ENCODE results near the gene IFNA1. TPM values are rescaled to one million over a fixed set of nuclear protein-coding genes. Genes with fewer than 3 reads are reported as not detected.

The IFNA1 gene
- total and polyA plus RNA-seq, 3 experiments from 2014 or later = not detected

DNA sequence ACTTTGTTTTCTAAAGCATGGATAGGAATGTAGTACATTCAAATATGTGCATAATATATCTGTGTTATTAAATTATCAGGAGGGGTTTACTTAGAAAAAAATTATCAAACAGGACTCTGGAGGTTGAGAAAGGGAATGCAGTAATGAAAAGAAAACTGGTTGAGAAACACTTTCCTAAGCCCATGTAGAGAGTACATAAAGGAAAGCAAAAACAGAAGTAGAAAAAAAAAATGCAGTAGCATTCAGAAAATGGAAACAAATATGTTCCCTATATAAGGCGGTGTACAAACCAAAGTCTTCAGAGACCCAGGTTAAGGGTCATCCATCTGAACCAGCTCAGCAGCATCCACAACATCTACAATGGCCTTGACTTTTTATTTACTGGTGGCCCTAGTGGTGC lies 31.4 kb upstream of the IFNA1 start, which contains the start of gene IFNA8:
IFNA8 (plus strand) TSS at position 301 of the 400 bp plus-strand sequence; CDS start at position 361, 60 bp downstream.
- H3K36me3 ChIP-seq (ENCODE audit: insufficient read depth, low read length) = no peaks in the 10 kb centered on the region
- H3K4me1 Mint-ChIP-seq = no peaks in the 10 kb centered on the region
- H3K27me3 ChIP-seq (ENCODE audit: insufficient read depth, low read length, poor library complexity, severe bottlenecking) = no peaks in the 10 kb centered on the region
- H3K4me3 Mint-ChIP-seq = no peak within 1 kb of the TSS
- no peak within 1 kb of the TSS for H3K4me3 ChIP-seq (ENCODE audit: low read length)
- no peaks in the 10 kb centered on the region for H3K9me3 ChIP-seq (ENCODE audit: low read length)
- H3K27ac ChIP-seq (ENCODE audit: low read depth, low read length) = no peak within 1 kb of the TSS
- H3K9me3 Mint-ChIP-seq = no peaks in the 10 kb centered on the region
- no peaks in the 10 kb centered on the region for H3K36me3 Mint-ChIP-seq
- no peak for DNase-seq
- ChIA-PET POLR2A (no interaction called here), CTCF (no interaction called here)
- H3K27ac Mint-ChIP-seq = no peak within 1 kb of the TSS
- peaks cover 15 to 28% of the 10 kb centered on the region in 2 donors for H3K27me3 Mint-ChIP-seq
- no peaks in the 10 kb centered on the region for H3K4me1 ChIP-seq (ENCODE audit: insufficient read depth, low read length)

DNA sequence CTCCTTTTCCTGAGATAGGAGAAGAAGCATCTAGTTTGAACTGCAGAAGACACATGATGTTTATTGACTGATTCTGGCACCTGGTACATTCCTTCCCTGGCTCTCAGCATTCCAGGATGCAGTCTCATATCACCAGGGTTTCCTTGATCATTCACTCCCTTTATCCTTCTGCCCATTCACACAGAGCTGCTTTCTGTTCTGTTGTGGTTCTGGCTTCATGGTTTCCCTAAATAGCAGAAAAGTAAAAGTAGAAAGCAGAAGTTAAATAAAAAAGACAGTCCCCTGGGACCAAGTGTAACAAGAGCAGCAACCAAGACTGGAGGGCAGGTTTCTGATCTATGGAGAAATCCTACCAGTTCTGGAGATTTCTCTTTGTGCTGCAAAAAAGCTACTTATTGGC lies 28.1 kb upstream of the IFNA1 start:
- no peak overlapping the region for H3K27ac ChIP-seq (ENCODE audit: low read depth, low read length)
- Mint-ChIP-seq H3K4me1 (no peaks in the 10 kb centered on the region), H3K27me3 (peaks cover 12 to 28% of the 10 kb centered on the region in 2 donors), H3K36me3 (no peaks in the 10 kb centered on the region), H3K27ac (no peak overlapping the region), H3K4me3 (no peak overlapping the region), H3K9me3 (no peaks in the 10 kb centered on the region)
- H3K36me3 ChIP-seq (ENCODE audit: insufficient read depth, low read length) = no peaks in the 10 kb centered on the region
- H3K27me3 ChIP-seq (ENCODE audit: insufficient read depth, low read length, poor library complexity, severe bottlenecking) = no peaks in the 10 kb centered on the region
- ChIA-PET CTCF (interaction anchor here (1.9 kb wide), 1 partner anchor 86 kb away, joined by 4 read pairs; no protein-coding TSS in a partner anchor), POLR2A (interaction anchor here (1.0 kb wide), 1 partner anchor 83 kb away, joined by 3 read pairs; no protein-coding TSS in a partner anchor)
- H3K4me3 ChIP-seq (ENCODE audit: low read length) = no peak overlapping the region
- no peak for DNase-seq
- no peaks in the 10 kb centered on the region for H3K9me3 ChIP-seq (ENCODE audit: low read length)
- H3K4me1 ChIP-seq (ENCODE audit: insufficient read depth, low read length) = no peaks in the 10 kb centered on the region

DNA sequence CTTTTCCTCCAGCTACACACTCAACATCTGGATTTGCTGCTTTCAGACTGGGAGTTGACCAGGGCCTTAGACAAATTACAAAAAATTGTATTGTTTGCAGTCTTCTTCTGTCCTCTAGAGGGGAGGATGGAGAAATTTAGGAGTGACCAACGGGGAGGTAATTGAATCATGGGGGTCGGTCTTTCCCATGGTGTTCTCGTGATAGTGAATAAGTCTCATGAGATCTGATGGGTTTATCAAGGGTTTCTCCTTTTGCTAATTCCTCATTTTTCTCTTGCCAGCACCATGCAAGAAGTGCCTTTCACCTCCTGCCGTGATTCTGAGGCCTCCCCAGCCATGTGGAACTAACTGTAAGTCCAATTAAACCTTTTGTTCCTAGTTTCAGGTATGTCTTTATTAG lies 27.1 kb upstream of the IFNA1 start:
- Mint-ChIP-seq H3K36me3 (no peaks in the 10 kb centered on the region), H3K27me3 (peaks cover 12 to 28% of the 10 kb centered on the region in 2 donors), H3K4me1 (no peaks in the 10 kb centered on the region), H3K27ac (no peak overlapping the region), H3K9me3 (no peaks in the 10 kb centered on the region), H3K4me3 (no peak overlapping the region)
- H3K27ac ChIP-seq (ENCODE audit: low read depth, low read length) = no peak overlapping the region
- no peaks in the 10 kb centered on the region for H3K4me1 ChIP-seq (ENCODE audit: insufficient read depth, low read length)
- no peaks in the 10 kb centered on the region for H3K36me3 ChIP-seq (ENCODE audit: insufficient read depth, low read length)
- no peak overlapping the region for H3K4me3 ChIP-seq (ENCODE audit: low read length)
- CTCF ChIA-PET = interaction anchor here (1.1 to 1.9 kb wide), 2 partner anchors 17 to 87 kb away, joined by 3 to 4 read pairs; no protein-coding TSS in a partner anchor
- no peaks in the 10 kb centered on the region for H3K27me3 ChIP-seq (ENCODE audit: insufficient read depth, low read length, poor library complexity, severe bottlenecking)
- no peak for DNase-seq
- POLR2A ChIA-PET = no interaction called here
- no peaks in the 10 kb centered on the region for H3K9me3 ChIP-seq (ENCODE audit: low read length)

DNA sequence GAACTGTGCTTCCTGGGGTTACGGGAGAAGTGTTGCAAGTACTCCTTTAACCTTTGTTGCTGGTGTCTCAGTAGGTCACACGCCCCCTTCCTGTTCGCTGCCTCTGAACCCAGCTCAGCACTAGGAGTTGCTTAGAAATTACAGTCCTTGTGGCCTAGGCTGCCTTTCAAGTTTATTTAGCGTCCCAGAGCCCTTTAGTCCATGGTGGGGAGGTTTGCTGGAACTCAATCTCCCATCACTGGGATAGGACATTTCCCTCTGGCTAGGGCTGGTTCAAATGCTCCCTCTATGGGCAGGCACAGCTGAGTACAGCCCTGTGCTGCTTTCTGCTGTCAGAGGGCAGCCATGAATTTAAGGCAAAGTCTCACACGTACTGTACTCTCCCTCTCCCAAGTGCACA lies 26.6 kb upstream of the IFNA1 start:
- Histone ChIP-seq H3K27ac (ENCODE audit: low read depth, low read length) (no peak overlapping the region), H3K27me3 (ENCODE audit: insufficient read depth, low read length, poor library complexity, severe bottlenecking) (no peaks in the 10 kb centered on the region), H3K4me3 (ENCODE audit: low read length) (no peak overlapping the region), H3K4me1 (ENCODE audit: insufficient read depth, low read length) (no peaks in the 10 kb centered on the region), H3K36me3 (ENCODE audit: insufficient read depth, low read length) (no peaks in the 10 kb centered on the region), H3K9me3 (ENCODE audit: low read length) (no peaks in the 10 kb centered on the region)
- H3K4me3 Mint-ChIP-seq = no peak overlapping the region
- ChIA-PET CTCF (interaction anchor here (1.1 to 1.9 kb wide), 2 partner anchors 18 to 87 kb away, joined by 3 to 4 read pairs; no protein-coding TSS in a partner anchor), POLR2A (no interaction called here)
- DNase-seq = no peak
- peaks cover 12 to 28% of the 10 kb centered on the region in 2 donors for H3K27me3 Mint-ChIP-seq
- no peaks in the 10 kb centered on the region for H3K36me3 Mint-ChIP-seq
- no peaks in the 10 kb centered on the region for H3K9me3 Mint-ChIP-seq
- H3K4me1 Mint-ChIP-seq = no peaks in the 10 kb centered on the region
- no peak overlapping the region for H3K27ac Mint-ChIP-seq

DNA sequence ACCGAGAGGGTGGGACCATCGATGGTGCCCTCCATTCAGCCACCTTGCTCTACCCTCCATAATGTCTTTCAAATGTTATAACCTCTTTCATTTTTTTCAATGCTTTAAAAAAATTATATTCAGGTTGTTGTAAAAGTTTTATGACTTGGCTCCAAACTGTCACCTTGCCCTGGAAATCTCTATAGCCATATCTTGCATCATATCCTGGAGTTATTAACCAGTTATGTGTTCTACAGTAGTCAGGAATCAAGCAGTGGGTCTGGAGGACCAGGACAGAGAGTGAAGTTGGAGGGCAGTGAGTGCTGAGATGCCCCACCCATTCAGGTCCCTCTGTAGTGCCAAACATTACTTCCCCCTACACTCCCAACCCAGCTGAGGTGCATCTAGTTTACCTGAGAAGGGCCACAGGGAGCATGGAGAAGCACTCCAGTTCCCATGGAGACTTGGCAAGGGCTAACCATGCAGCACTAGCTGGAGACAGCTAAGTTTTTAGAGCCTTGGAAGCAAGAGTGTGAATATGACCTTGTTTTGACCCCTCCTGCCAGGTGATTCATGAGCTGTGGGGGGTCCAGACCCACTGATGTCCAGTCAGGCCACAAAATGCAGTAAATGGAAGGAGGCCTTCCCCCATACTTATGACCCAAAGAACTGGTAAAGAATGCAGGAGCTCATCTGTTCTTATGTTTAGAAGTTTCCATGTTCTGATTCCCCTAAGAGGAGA lies 25.9 kb upstream of the IFNA1 start:
- DNase-seq = no peak
- Mint-ChIP-seq H3K4me3 (no peak overlapping the region), H3K27ac (no peak overlapping the region), H3K36me3 (no peaks in the 10 kb centered on the region), H3K4me1 (no peaks in the 10 kb centered on the region), H3K27me3 (peaks cover 12 to 28% of the 10 kb centered on the region in 2 donors), H3K9me3 (no peaks in the 10 kb centered on the region)
- ChIA-PET CTCF (no interaction called here), POLR2A (no interaction called here)
- no peaks in the 10 kb centered on the region for H3K4me1 ChIP-seq (ENCODE audit: insufficient read depth, low read length)
- H3K4me3 ChIP-seq (ENCODE audit: low read length) = no peak overlapping the region
- H3K27me3 ChIP-seq (ENCODE audit: insufficient read depth, low read length, poor library complexity, severe bottlenecking) = no peaks in the 10 kb centered on the region
- no peaks in the 10 kb centered on the region for H3K36me3 ChIP-seq (ENCODE audit: insufficient read depth, low read length)
- no peak overlapping the region for H3K27ac ChIP-seq (ENCODE audit: low read depth, low read length)
- H3K9me3 ChIP-seq (ENCODE audit: low read length) = no peaks in the 10 kb centered on the region

DNA sequence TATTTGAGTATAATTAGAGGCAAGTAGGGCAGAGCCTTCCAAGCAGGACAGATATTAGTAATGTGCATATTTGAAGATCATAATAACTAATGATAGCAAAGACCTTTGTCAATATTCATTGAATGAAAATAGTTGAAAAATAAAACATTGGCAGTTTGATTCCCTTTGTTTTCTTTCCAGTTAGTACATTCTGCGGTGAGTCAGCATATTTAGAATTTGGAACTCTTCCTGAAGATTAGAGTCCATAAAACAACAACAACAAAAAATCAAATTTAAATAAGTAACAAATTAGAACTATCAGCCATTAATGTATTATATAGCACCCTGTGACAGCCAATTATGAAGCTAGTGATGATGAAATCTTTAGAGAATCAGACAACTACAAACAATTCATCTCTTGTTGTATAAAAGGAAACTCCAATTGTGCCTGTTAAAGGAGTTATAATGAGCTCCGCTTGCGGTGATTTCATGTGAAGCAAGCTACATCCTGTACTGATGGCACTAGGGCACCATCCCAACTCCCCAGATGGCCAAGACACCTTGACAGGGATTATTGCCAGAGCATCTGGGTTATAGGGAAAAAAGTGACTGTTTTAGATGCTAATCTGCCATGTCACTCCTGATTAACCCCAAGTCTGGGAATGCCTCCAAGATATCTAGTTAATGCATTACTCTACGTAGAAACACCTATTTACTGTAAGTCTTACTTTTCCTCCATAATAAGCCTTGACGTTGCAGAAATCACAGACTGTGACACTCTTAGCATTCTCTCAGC lies 24.6 kb upstream of the IFNA1 start:
- no peak overlapping the region for H3K4me3 Mint-ChIP-seq
- DNase-seq = no peak
- peaks cover 8 to 25% of the 10 kb centered on the region in 2 donors for H3K27me3 Mint-ChIP-seq
- no peak overlapping the region for H3K27ac Mint-ChIP-seq
- H3K9me3 Mint-ChIP-seq = no peaks in the 10 kb centered on the region
- Histone ChIP-seq H3K9me3 (ENCODE audit: low read length) (no peaks in the 10 kb centered on the region), H3K36me3 (ENCODE audit: insufficient read depth, low read length) (no peaks in the 10 kb centered on the region), H3K27ac (ENCODE audit: low read depth, low read length) (no peak overlapping the region), H3K4me3 (ENCODE audit: low read length) (no peak overlapping the region), H3K4me1 (ENCODE audit: insufficient read depth, low read length) (no peaks in the 10 kb centered on the region), H3K27me3 (ENCODE audit: insufficient read depth, low read length, poor library complexity, severe bottlenecking) (no peaks in the 10 kb centered on the region)
- no peaks in the 10 kb centered on the region for H3K36me3 Mint-ChIP-seq
- ChIA-PET CTCF (no interaction called here), POLR2A (no interaction called here)
- no peaks in the 10 kb centered on the region for H3K4me1 Mint-ChIP-seq

DNA sequence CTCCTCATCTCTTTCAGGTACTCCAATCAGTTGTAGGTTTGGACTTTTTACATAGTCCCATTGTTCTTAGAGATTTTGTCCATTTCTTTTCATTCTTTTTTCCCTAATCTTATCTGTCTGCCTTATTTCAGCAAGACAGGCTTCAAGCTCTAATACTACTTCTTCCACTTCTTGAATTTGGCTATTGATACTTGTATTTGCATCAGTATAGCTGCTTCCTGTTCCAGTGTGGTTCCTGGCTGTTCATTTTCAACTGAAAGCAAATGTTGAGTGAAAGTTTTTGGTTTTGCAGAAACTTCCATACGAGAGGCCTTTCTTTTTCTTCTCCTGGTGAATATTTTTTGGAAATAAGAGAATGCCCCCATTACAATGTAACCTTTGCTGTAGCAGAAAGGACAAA lies 12.0 kb upstream of the IFNA1 start:
- Histone ChIP-seq H3K36me3 (ENCODE audit: insufficient read depth, low read length) (no peaks in the 10 kb centered on the region), H3K4me3 (ENCODE audit: low read length) (no peak overlapping the region), H3K4me1 (ENCODE audit: insufficient read depth, low read length) (no peaks in the 10 kb centered on the region), H3K27me3 (ENCODE audit: insufficient read depth, low read length, poor library complexity, severe bottlenecking) (no peaks in the 10 kb centered on the region), H3K9me3 (ENCODE audit: low read length) (no peaks in the 10 kb centered on the region), H3K27ac (ENCODE audit: low read depth, low read length) (no peak overlapping the region)
- POLR2A ChIA-PET = no interaction called here
- no peak for DNase-seq
- H3K27ac Mint-ChIP-seq = no peak overlapping the region
- no peaks in the 10 kb centered on the region for H3K9me3 Mint-ChIP-seq
- H3K4me3 Mint-ChIP-seq = no peak overlapping the region
- CTCF ChIA-PET = no interaction called here
- no peaks in the 10 kb centered on the region for H3K36me3 Mint-ChIP-seq
- peaks cover 25 to 63% of the 10 kb centered on the region in 2 donors for H3K27me3 Mint-ChIP-seq
- no peaks in the 10 kb centered on the region for H3K4me1 Mint-ChIP-seq

DNA sequence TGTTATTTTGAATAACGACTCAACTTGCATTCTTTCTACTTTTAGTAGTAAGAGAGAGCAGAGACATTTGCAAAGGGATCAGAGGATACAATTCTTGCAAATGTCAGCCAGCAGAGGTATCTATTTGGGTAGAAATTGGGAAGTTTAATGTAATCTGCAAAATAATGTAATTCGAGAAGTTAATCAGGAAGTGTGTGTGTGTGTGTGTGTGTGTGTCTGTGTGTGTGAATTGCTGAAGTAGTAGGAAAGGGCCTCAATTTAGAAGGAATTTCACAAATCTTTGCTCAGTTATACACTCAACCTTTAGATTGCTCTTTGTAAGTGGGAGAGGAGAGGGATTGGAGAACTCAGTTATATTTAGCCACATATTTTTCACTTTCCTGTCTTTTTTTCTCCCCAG lies 11.0 kb upstream of the IFNA1 start:
- H3K4me1 Mint-ChIP-seq = no peaks in the 10 kb centered on the region
- H3K36me3 Mint-ChIP-seq = no peaks in the 10 kb centered on the region
- H3K9me3 ChIP-seq (ENCODE audit: low read length) = no peaks in the 10 kb centered on the region
- H3K27me3 Mint-ChIP-seq = peaks cover 27 to 73% of the 10 kb centered on the region in 2 donors
- POLR2A ChIA-PET = no interaction called here
- no peaks in the 10 kb centered on the region for H3K4me1 ChIP-seq (ENCODE audit: insufficient read depth, low read length)
- H3K27ac ChIP-seq (ENCODE audit: low read depth, low read length) = no peak overlapping the region
- peak overlapping the region in 1 of 8 donors; percentile 84 for H3K27ac Mint-ChIP-seq
- no peak overlapping the region for H3K4me3 Mint-ChIP-seq
- no peak for DNase-seq
- H3K9me3 Mint-ChIP-seq = no peaks in the 10 kb centered on the region
- H3K36me3 ChIP-seq (ENCODE audit: insufficient read depth, low read length) = no peaks in the 10 kb centered on the region
- no peaks in the 10 kb centered on the region for H3K27me3 ChIP-seq (ENCODE audit: insufficient read depth, low read length, poor library complexity, severe bottlenecking)
- CTCF ChIA-PET = no interaction called here
- no peak overlapping the region for H3K4me3 ChIP-seq (ENCODE audit: low read length)

All from CD8-positive, alpha-beta memory T cell (primary cell).